ENCODE measurements around the gene ARX. TPM values are rescaled to one million over a fixed set of nuclear protein-coding genes. Genes with fewer than 3 reads are reported as not detected.

The ARX gene
- total RNA-seq, 1 experiment from 2014 or later: 0.22 TPM

DNA sequence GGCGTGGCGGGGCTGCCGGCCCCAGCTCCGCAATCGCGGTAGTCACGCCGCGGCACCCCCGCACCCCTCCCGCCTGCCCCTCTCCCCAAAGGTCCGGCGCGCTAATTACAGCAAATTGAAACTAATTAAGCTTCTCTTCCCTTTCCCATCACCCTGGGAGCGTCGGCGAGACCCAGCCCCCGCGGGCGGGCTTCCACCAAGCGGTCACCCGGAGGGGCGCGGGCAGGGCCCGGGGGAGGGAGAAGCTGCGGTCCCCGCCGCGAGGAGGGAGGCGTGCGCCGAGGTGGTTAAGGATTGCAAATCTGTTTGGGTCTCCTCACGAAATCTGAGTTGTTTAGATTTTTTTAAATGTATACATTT lies 13.1 kb downstream of the ARX start:
- intact Hi-C loops (cut with micrococcal nuclease): no loop called here
- H3K36me3 ChIP-seq (ENCODE audit: control insufficient read depth in 1 of 2, insufficient read depth in 2 of 2, low read length in 2 of 2): no peaks in the 10 kb centered on the region
- RAD21 ChIA-PET (ENCODE audit: low non-redundant PET in 1 of 2, low total read pairs in 2 of 2, uncharacterized antibody in 2 of 2, unreplicated experiment in 2 of 2): no interaction called here
- no peak overlapping the region for H3K27ac ChIP-seq (ENCODE audit: low read depth, low read length)
- POLR2A ChIA-PET: no interaction called here
- ATAC-seq: no peak
- no peaks in the 10 kb centered on the region for H3K9me2 ChIP-seq (ENCODE audit: insufficient read depth)
- H3K4me3 ChIP-seq (replicated peaks in 1 of 2; ENCODE audit: low read depth in 1 of 2, low read length in 2 of 2): no peak overlapping the region
- H3K9me3 ChIP-seq (ENCODE audit: control insufficient read depth in 1 of 2, insufficient read depth in 1 of 2, low read depth in 1 of 2, low read length in 2 of 2): no peaks in the 10 kb centered on the region
- H3K27me3 ChIP-seq (ENCODE audit: insufficient read depth, low read length): no peaks in the 10 kb centered on the region
- no peaks in the 10 kb centered on the region for H4K20me1 ChIP-seq (ENCODE audit: insufficient read depth)
- no peaks in the 10 kb centered on the region for H3K79me2 ChIP-seq (ENCODE audit: insufficient read depth, low read length)
- TF ChIP-seq EGR1 (IDR thresholded peaks at IDR 0.05; ENCODE audit: low read depth) (no peak), RAD21 (IDR thresholded peaks at IDR 0.05; ENCODE audit: low read depth) (no peak), CBX3 (IDR thresholded peaks at IDR 0.05; ENCODE audit: low read depth) (no peak), CEBPB (IDR thresholded peaks at IDR 0.05; ENCODE audit: low read depth) (no peak), POLR2A (IDR thresholded peaks at IDR 0.05; ENCODE audit: borderline replicate concordance, extremely low read depth, insufficient read depth, insufficient read length) (no peak), TCF7L2 (IDR thresholded peaks at IDR 0.05; ENCODE audit: borderline replicate concordance, extremely low read depth, insufficient read depth, insufficient read length) (no peak)
- BruUV-seq (replicated peaks): no TSS peak
- H3K4me2 ChIP-seq (ENCODE audit: low read length): no peak overlapping the region
- no peak overlapping the region for H2AFZ ChIP-seq (ENCODE audit: low read depth, low read length, poor library complexity, severe bottlenecking)
- DNase-seq (ENCODE audit: low read depth, low spot score): no peak
- no peak overlapping the region for H3K9ac ChIP-seq (ENCODE audit: low read length)
- CTCF ChIA-PET: no interaction called here
- no peaks in the 10 kb centered on the region for H3K4me1 ChIP-seq (ENCODE audit: control insufficient read depth in 1 of 2, insufficient read depth in 2 of 2, low read length in 2 of 2)

DNA sequence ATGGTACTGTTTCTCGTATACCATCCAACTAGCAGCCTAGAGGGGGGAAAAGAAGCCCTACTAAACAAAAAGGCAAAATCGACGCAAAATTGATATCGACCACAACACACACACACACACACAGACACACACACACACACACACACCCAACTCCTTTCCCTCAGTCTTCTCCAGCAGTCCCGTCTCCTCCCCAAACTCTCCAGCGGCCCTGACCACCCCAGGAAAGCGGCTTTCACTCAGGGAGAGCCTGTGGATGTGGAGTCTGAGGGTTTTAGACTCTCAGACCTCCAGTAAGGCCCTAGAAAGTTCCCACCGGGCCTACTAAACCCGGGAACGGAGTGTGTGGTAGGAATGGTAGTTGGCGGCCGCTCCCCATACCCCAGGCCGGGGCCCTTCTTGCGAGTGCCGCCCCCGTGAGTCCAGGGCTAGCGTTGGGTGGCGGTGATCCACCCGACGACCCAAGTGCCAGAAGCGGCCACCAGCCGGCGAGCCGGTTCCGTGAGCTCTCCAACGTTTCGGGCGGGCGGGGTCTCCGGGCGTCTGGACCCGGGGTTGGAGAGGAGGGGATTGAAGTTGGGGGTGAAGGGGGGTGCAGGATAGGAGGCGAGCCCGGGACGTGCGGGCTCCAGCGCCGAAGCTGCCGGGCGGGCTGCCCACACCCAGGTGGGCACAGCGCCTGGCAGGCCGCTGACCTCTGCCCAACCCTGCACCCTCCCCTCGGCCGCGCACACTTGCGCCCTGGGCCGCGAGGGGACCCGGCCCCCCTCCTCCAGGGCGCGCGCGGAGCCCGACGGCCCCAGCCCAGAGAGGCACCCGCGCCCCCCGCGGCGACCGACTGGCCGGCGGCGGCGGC lies 13.7 kb downstream of the ARX start:
- no peak for ATAC-seq
- TF ChIP-seq SIN3A (IDR thresholded peaks at IDR 0.05; ENCODE audit: low read depth) (no peak), POLR2AphosphoS5 (IDR thresholded peaks at IDR 0.05; ENCODE audit: low read depth, low read length) (no peak), CEBPB (IDR thresholded peaks at IDR 0.05; ENCODE audit: low read depth) (no peak), SP1 (IDR thresholded peaks at IDR 0.05; ENCODE audit: low read depth) (no peak), ELF1 (IDR thresholded peaks at IDR 0.05; ENCODE audit: borderline replicate concordance, low read depth) (no peak), POLR2A (IDR thresholded peaks at IDR 0.05; ENCODE audit: borderline replicate concordance, extremely low read depth, insufficient read depth, insufficient read length) (no peak), ZNF274 (IDR thresholded peaks at IDR 0.05; ENCODE audit: low read depth, low read length) (no peak), EZH2 (IDR thresholded peaks at IDR 0.05) (no peak), EGR1 (IDR thresholded peaks at IDR 0.05; ENCODE audit: low read depth) (no peak), CBX3 (IDR thresholded peaks at IDR 0.05; ENCODE audit: low read depth) (no peak), ZFX (IDR thresholded peaks at IDR 0.05) (no peak)
- TF ChIP-seq, protein P1, sequence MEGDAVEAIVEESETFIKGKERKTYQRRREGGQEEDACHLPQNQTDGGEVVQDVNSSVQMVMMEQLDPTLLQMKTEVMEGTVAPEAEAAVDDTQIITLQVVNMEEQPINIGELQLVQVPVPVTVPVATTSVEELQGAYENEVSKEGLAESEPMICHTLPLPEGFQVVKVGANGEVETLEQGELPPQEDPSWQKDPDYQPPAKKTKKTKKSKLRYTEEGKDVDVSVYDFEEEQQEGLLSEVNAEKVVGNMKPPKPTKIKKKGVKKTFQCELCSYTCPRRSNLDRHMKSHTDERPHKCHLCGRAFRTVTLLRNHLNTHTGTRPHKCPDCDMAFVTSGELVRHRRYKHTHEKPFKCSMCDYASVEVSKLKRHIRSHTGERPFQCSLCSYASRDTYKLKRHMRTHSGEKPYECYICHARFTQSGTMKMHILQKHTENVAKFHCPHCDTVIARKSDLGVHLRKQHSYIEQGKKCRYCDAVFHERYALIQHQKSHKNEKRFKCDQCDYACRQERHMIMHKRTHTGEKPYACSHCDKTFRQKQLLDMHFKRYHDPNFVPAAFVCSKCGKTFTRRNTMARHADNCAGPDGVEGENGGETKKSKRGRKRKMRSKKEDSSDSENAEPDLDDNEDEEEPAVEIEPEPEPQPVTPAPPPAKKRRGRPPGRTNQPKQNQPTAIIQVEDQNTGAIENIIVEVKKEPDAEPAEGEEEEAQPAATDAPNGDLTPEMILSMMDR (IDR thresholded peaks at IDR 0.05 in 2 of 3, conservative IDR thresholded peaks at IDR 0.05 in 1 of 3; ENCODE audit: borderline replicate concordance in 1 of 3, insufficient read depth in 1 of 3, low read depth in 2 of 3, low read length in 2 of 3): no peak
- TF ChIP-seq, protein P2, sequence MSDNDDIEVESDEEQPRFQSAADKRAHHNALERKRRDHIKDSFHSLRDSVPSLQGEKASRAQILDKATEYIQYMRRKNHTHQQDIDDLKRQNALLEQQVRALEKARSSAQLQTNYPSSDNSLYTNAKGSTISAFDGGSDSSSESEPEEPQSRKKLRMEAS (IDR thresholded peaks at IDR 0.05): no peak

More for the DNA sequence above, 13.7 kb downstream of the ARX start:
- Histone ChIP-seq H3K4me2 (ENCODE audit: low read length) (no peak overlapping the region), H3K4me1 (ENCODE audit: control insufficient read depth in 1 of 2, insufficient read depth in 2 of 2, low read length in 2 of 2) (no peaks in the 10 kb centered on the region), H3K27ac (ENCODE audit: low read depth, low read length) (no peak overlapping the region), H4K20me1 (ENCODE audit: insufficient read depth) (no peaks in the 10 kb centered on the region), H3K36me3 (ENCODE audit: control insufficient read depth in 1 of 2, insufficient read depth in 2 of 2, low read length in 2 of 2) (no peaks in the 10 kb centered on the region), H3K9ac (ENCODE audit: low read length) (no peak overlapping the region), H3K9me3 (ENCODE audit: control insufficient read depth in 1 of 2, insufficient read depth in 1 of 2, low read depth in 1 of 2, low read length in 2 of 2) (no peaks in the 10 kb centered on the region), H3K79me2 (ENCODE audit: insufficient read depth, low read length) (no peaks in the 10 kb centered on the region), H3K9me2 (ENCODE audit: insufficient read depth) (no peaks in the 10 kb centered on the region), H3K4me3 (replicated peaks in 1 of 2; ENCODE audit: low read depth in 1 of 2, low read length in 2 of 2) (no peak overlapping the region), H2AFZ (ENCODE audit: low read depth, low read length, poor library complexity, severe bottlenecking) (no peak overlapping the region), H3K27me3 (ENCODE audit: insufficient read depth, low read length) (no peaks in the 10 kb centered on the region)
- ChIA-PET CTCF (no interaction called here), POLR2A (no interaction called here), RAD21 (ENCODE audit: low non-redundant PET in 1 of 2, low total read pairs in 2 of 2, uncharacterized antibody in 2 of 2, unreplicated experiment in 2 of 2) (no interaction called here)
- intact Hi-C loops (cut with micrococcal nuclease): no loop called here
- BruUV-seq (replicated peaks): no TSS peak
- no peak for DNase-seq (ENCODE audit: low read depth, low spot score)

Data from HCT116 (cell line).